IMR-90 (cell line): ENCODE data around the gene DNAJB5. TPM values are rescaled to one million over a fixed set of nuclear protein-coding genes. Genes with fewer than 3 reads are reported as not detected.

Source experiments
- ATAC-seq: fragments of 200-7000 bp; cut with Tn5 transposase; 2 replicates; pipeline ENCODE4 v1.9.1; 2020; ENCODE audit warnings: low read depth, mild to moderate bottlenecking, moderate library complexity
- BruUV-seq: library from RNA; stranded (reverse); fragments of 400-500 nt; replicated peaks from 2 replicates; lab custom pipeline; 2021; lab: Mats Ljungman, UMichigan
- CTCF ChIA-PET: fragments of 300-600 bp; formaldehyde crosslinking; extraction: SDS; loops from one replicate; lab custom pipeline; 2021; ENCODE audit warnings: antibody characterized with exemption; lab: Yijun Ruan, JAX
- POLR2A ChIA-PET: fragments of 300-600 bp; sonication (Branson Sonifier 250); formaldehyde crosslinking; loops from one replicate; lab custom pipeline; 2022; ENCODE audit warnings: antibody characterized with exemption; ENCODE audit not compliant: unreplicated experiment; lab: Charles Lee
- DNase-seq: peaks from one replicate; pipeline ENCODE4 v3.0.0; 2013
- H2AFZ ChIP-seq: replicated peaks from 2 replicates; pipeline ENCODE3; 2013; ENCODE audit warnings: low read length, mild to moderate bottlenecking; ENCODE audit not compliant: poor library complexity
- H2AK5ac ChIP-seq: 2 replicates; pipeline ENCODE4 v1.6.1; 2013; ENCODE audit warnings: low read depth, low read length, inconsistent platforms
- H2AK9ac ChIP-seq: replicated peaks from 2 replicates; pipeline ENCODE3; 2013; ENCODE audit warnings: mild to moderate bottlenecking, low read depth, low read length, moderate library complexity; ENCODE audit not compliant: poor library complexity
- H2BK120ac ChIP-seq: 2 replicates; pipeline ENCODE4 v1.6.1; 2013; ENCODE audit warnings: low read depth, low read length, inconsistent platforms
- H2BK15ac ChIP-seq: 3 replicates; pipeline ENCODE4 v1.6.1; 2013; ENCODE audit warnings: low read depth, low read length, inconsistent platforms
- H2BK20ac ChIP-seq: 2 replicates; pipeline ENCODE4 v1.6.1; 2013; ENCODE audit warnings: low read depth, mild to moderate bottlenecking, inconsistent platforms, low read length, moderate library complexity
- H2BK5ac ChIP-seq: 2 replicates; pipeline ENCODE4 v1.6.1; 2013; ENCODE audit warnings: mild to moderate bottlenecking, low read depth, low read length, inconsistent platforms; ENCODE audit not compliant: poor library complexity, severe bottlenecking
- H3K14ac ChIP-seq: replicated peaks from 2 replicates; pipeline ENCODE4 v1.6.1; 2013; ENCODE audit warnings: low read depth, low read length, inconsistent platforms
- H3K18ac ChIP-seq: 2 replicates; pipeline ENCODE4 v1.6.1; 2013; ENCODE audit warnings: low read depth, low read length, control low read depth
- H3K23ac ChIP-seq: 2 replicates; pipeline ENCODE4 v1.6.1; 2013; ENCODE audit warnings: low read depth, low read length, inconsistent platforms
- H3K27ac ChIP-seq: 2 replicates; pipeline ENCODE4 v1.5.1; 2013; ENCODE audit warnings: mild to moderate bottlenecking, control low read depth, low read length; ENCODE audit not compliant: insufficient read depth
- H3K27me3 ChIP-seq: 2 replicates; pipeline ENCODE4 v1.6.1; 2013; ENCODE audit warnings: low read length; ENCODE audit not compliant: control insufficient read depth, insufficient read depth
- H3K36me3 ChIP-seq: 2 replicates; pipeline ENCODE4 v1.6.1; 2013; ENCODE audit warnings: low read length, mixed read lengths; ENCODE audit not compliant: control insufficient read depth, insufficient read depth
- H3K4ac ChIP-seq: 2 replicates; pipeline ENCODE4 v1.6.1; 2013; ENCODE audit warnings: low read depth, low read length, inconsistent platforms
- H3K4me1 ChIP-seq: 2 replicates; pipeline ENCODE4 v1.6.1; 2013; ENCODE audit warnings: low read length, mixed read lengths; ENCODE audit not compliant: control insufficient read depth, insufficient read depth
- H3K4me2 ChIP-seq: 2 replicates; pipeline ENCODE4 v1.6.1; 2013; ENCODE audit warnings: low read depth, mild to moderate bottlenecking, control low read depth, low read length, moderate library complexity
- H3K4me3 ChIP-seq: 2 replicates; pipeline ENCODE4 v1.5.1; 2013; ENCODE audit warnings: low read depth, mild to moderate bottlenecking, control low read depth, low read length, moderate library complexity; ENCODE audit not compliant: insufficient read depth
- H3K56ac ChIP-seq: 2 replicates; pipeline ENCODE4 v1.6.1; 2013; ENCODE audit warnings: low read length, inconsistent platforms; ENCODE audit not compliant: insufficient read depth; ENCODE audit errors: extremely low read depth
- H3K79me1 ChIP-seq, 2 experiments: 2 replicates each; pipeline ENCODE4 v1.6.1; 2013; ENCODE audit warnings: low read length in 2 of 2, inconsistent platforms in 1 of 2, low read depth in 1 of 2
- H3K9ac ChIP-seq: 2 replicates; pipeline ENCODE4 v1.6.1; 2013; ENCODE audit warnings: low read depth, low read length, control low read depth
- H3K9me1 ChIP-seq: 2 replicates; pipeline ENCODE4 v1.6.1; 2013; ENCODE audit warnings: low read length, inconsistent platforms; ENCODE audit not compliant: insufficient read depth
- H3K9me3 ChIP-seq: 2 replicates; pipeline ENCODE4 v1.6.1; 2013; ENCODE audit warnings: low read length; ENCODE audit not compliant: control insufficient read depth, insufficient read depth
- H4K20me1 ChIP-seq: 2 replicates; pipeline ENCODE4 v1.6.1; 2013; ENCODE audit warnings: low read length, inconsistent platforms; ENCODE audit not compliant: insufficient read depth
- H4K5ac ChIP-seq: 2 replicates; pipeline ENCODE4 v1.6.1; 2013; ENCODE audit warnings: mild to moderate bottlenecking, low read depth, low read length, control low read depth
- H4K8ac ChIP-seq, 2 experiments: 2 replicates each; pipeline ENCODE4 v1.6.1; 2013; ENCODE audit warnings: low read depth in 2 of 2, low read length in 2 of 2, control low read depth in 1 of 2, inconsistent platforms in 1 of 2
- H4K91ac ChIP-seq: 2 replicates; pipeline ENCODE4 v1.6.1; 2013; ENCODE audit warnings: low read depth, low read length, inconsistent platforms; ENCODE audit not compliant: insufficient read depth
- BHLHE40 ChIP-seq: fragments of 150-350 bp; IDR thresholded peaks from 2 replicates; pipeline ENCODE4 v1.6.1; 2016; ENCODE audit warnings: mild to moderate bottlenecking, low read depth, low read length
- CEBPB ChIP-seq: IDR thresholded peaks from 2 replicates; pipeline ENCODE4 v1.6.1; 2012; ENCODE audit warnings: low read depth, low read length, improper control_type of control experiment
- CHD1 ChIP-seq: IDR thresholded peaks from 2 replicates; pipeline ENCODE4 v1.6.1; 2012; ENCODE audit warnings: low read depth, low read length, improper control_type of control experiment
- FOS ChIP-seq: fragments of 150-350 bp; IDR thresholded peaks from 2 replicates; pipeline ENCODE4 v1.6.1; 2016; ENCODE audit warnings: low read depth, low read length
- MAFK ChIP-seq: IDR thresholded peaks from 2 replicates; pipeline ENCODE4 v1.6.1; 2012; ENCODE audit warnings: low read depth, low read length, improper control_type of control experiment
- MAZ ChIP-seq: IDR thresholded peaks from 2 replicates; pipeline ENCODE4 v1.6.1; 2012; ENCODE audit warnings: low read depth, mild to moderate bottlenecking, low read length, improper control_type of control experiment, moderate library complexity, borderline replicate concordance
- MXI1 ChIP-seq: IDR thresholded peaks from 2 replicates; pipeline ENCODE4 v1.6.1; 2012; ENCODE audit warnings: low read depth, mild to moderate bottlenecking, low read length, moderate library complexity, borderline replicate concordance
- NFE2L2 ChIP-seq: fragments of 150-350 bp; IDR thresholded peaks from 2 replicates; pipeline ENCODE4 v1.6.1; 2016; ENCODE audit warnings: low read depth, mild to moderate bottlenecking, low read length
- POLR2A ChIP-seq: IDR thresholded peaks from 2 replicates; pipeline ENCODE4 v1.6.1; 2012; ENCODE audit warnings: mild to moderate bottlenecking, low read depth, low read length
- RAD21 ChIP-seq: IDR thresholded peaks from 2 replicates; pipeline ENCODE4 v1.6.1; 2012; ENCODE audit warnings: low read length, improper control_type of control experiment
- RCOR1 ChIP-seq: IDR thresholded peaks from 2 replicates; pipeline ENCODE4 v1.6.1; 2012; ENCODE audit warnings: mild to moderate bottlenecking, low read length, improper control_type of control experiment; ENCODE audit not compliant: insufficient replicate concordance
- RFX5 ChIP-seq: IDR thresholded peaks from 2 replicates; pipeline ENCODE4 v1.8.0; 2012; ENCODE audit warnings: low read depth, mild to moderate bottlenecking, low read length, moderate library complexity
- SMC3 ChIP-seq: fragments of 150-350 bp; IDR thresholded peaks from 2 replicates; pipeline ENCODE4 v1.6.1; 2016; ENCODE audit warnings: low read depth, mild to moderate bottlenecking, antibody characterized with exemption, low read length, moderate library complexity
- USF2 ChIP-seq: fragments of 150-350 bp; IDR thresholded peaks from 2 replicates; pipeline ENCODE4 v1.6.1; 2017; ENCODE audit warnings: mild to moderate bottlenecking, antibody characterized with exemption, low read length, low read depth
- WGBS, 2 experiments: methylation state at CpG; one replicate each; pipeline versions ENCODE4 v1.1.5 to v1.1.7; 2013; ENCODE audit warnings: missing lambda C conversion rate in 2 of 2; ENCODE audit not compliant: insufficient read length in 1 of 2; ENCODE audit errors: extremely low coverage in 2 of 2; 5-methylcytosine and 5-hydroxymethylcytosine counted together
- dilution Hi-C: fragments of 300-500 bp; cut with HindIII; formaldehyde crosslinking; loops from one replicate; pipeline ENCODE4 v1.14.3; 2018; ENCODE audit warnings: low sequenced_read_pairs; ENCODE audit not compliant: unreplicated experiment
- in situ Hi-C: fragments of 300-500 bp; cut with MboI; formaldehyde crosslinking; loops from 3 replicates; pipeline ENCODE4 v1.14.3; 2019; ENCODE audit warnings: low sequenced_read_pairs, inconsistent platforms, mixed read lengths
- intact Hi-C: fragments of 100-400 bp; cut with micrococcal nuclease; formaldehyde crosslinking; loops from 2 replicates; pipeline ENCODE4 v1.10.0; 2022
- polyA plus RNA-seq, 3 experiments: library from polyadenylated mRNA; depleted of rRNA; stranded (reverse); fragments of >200 nt; gene quantifications; 2 replicates each; pipeline ENCODE4 v1.2.3, GENCODE V29; 2012; ENCODE audit warnings: low replicate concordance in 1 of 3
- total RNA-seq: library from RNA; depleted of rRNA; stranded (reverse); fragments of >200 nt; gene quantifications from 2 replicates; pipeline ENCODE4 v1.2.3, GENCODE V29; 2012
- TF ChIP-seq, protein P1 (sequence below): conservative IDR thresholded peaks from 2 replicates; pipeline ENCODE4 v1.5.1; 2012; ENCODE audit warnings: mild to moderate bottlenecking, low read depth, low read length, improper control_type of control experiment
- TF ChIP-seq, protein P2 (sequence below): fragments of 150-350 bp; IDR thresholded peaks from 2 replicates; pipeline ENCODE4 v1.6.1; 2016; ENCODE audit warnings: low read depth, mild to moderate bottlenecking, low read length, moderate library complexity, borderline replicate concordance

DNAJB5 gene
- total and polyA plus RNA-seq, 2 of the 4 experiments (the other 2 are of a cell fraction), result 11.4 to 14.9 TPM

DNA sequence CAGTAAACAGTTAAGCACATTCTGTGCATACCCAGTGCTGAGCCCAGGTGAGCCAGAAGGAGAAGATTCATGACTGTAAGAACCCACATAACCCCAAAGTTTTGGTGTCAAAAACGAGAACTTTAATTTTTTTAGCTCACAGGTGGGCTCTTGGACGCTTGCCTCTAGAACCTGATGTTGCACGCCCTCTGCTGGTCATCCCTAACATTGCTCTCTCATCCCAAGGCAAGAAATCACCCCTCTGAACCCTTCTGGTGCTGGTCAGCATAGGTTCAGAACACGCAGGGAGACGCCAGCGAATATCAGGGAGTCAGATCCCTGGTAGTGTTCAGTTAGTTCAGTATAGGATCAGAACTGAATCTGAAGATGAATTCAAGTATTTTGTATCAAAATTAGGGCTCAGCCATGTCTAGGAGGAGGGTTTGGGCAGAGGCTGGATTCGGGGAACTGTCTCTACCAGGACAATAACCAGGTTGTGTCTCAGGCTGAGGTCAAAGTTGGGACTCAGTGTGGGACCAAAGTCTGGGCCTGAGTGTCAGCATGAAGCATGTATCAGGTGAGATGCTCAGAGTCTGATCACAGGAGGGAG lies 4.1 kb upstream of the DNAJB5 start:
- no TSS peak for BruUV-seq
- Histone ChIP-seq H4K5ac (no peak overlapping the region), H2BK5ac (no peak overlapping the region), H3K36me3 (no peaks in the 10 kb centered on the region), H3K18ac (no peak overlapping the region), H4K20me1 (no peaks in the 10 kb centered on the region), H2AK5ac (no peak overlapping the region), H3K9ac (no peak overlapping the region), H3K4me1 (peaks cover 3% of the 10 kb centered on the region), H3K4me2 (no peak overlapping the region), H4K91ac (no peak overlapping the region), H3K9me1 (peaks cover 7% of the 10 kb centered on the region; the same call in 1 of the 2 replicates), H2BK20ac (no peak overlapping the region), H3K79me1 (peaks cover 0 to 7% of the 10 kb centered on the region in 2 experiments; a peak in 2 of 4 replicates), H3K9me3 (no peaks in the 10 kb centered on the region), H3K14ac (no peak overlapping the region), H4K8ac (no peak overlapping the region), H3K4me3 (no peak overlapping the region), H2BK120ac (no peak overlapping the region), H3K27ac (no peak overlapping the region), H3K23ac (no peak overlapping the region), H2AFZ (no peak overlapping the region), H3K4ac (no peak overlapping the region), H2BK15ac (no peak overlapping the region), H3K27me3 (peaks cover 15% of the 10 kb centered on the region), H3K56ac (no peak overlapping the region), H2AK9ac (no peak overlapping the region)
- no peak for TF ChIP-seq CHD1
- no peak for TF ChIP-seq MXI1
- TF ChIP-seq RFX5, result no peak
- no peak for TF ChIP-seq BHLHE40
- no peak for TF ChIP-seq RCOR1
- TF ChIP-seq CEBPB, result no peak
- TF ChIP-seq, protein P1, sequence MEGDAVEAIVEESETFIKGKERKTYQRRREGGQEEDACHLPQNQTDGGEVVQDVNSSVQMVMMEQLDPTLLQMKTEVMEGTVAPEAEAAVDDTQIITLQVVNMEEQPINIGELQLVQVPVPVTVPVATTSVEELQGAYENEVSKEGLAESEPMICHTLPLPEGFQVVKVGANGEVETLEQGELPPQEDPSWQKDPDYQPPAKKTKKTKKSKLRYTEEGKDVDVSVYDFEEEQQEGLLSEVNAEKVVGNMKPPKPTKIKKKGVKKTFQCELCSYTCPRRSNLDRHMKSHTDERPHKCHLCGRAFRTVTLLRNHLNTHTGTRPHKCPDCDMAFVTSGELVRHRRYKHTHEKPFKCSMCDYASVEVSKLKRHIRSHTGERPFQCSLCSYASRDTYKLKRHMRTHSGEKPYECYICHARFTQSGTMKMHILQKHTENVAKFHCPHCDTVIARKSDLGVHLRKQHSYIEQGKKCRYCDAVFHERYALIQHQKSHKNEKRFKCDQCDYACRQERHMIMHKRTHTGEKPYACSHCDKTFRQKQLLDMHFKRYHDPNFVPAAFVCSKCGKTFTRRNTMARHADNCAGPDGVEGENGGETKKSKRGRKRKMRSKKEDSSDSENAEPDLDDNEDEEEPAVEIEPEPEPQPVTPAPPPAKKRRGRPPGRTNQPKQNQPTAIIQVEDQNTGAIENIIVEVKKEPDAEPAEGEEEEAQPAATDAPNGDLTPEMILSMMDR, result peak; percentile 74
- TF ChIP-seq MAFK, result no peak
- TF ChIP-seq MAZ, result no peak
- peak; percentile 73 for TF ChIP-seq SMC3
- TF ChIP-seq, protein P2, sequence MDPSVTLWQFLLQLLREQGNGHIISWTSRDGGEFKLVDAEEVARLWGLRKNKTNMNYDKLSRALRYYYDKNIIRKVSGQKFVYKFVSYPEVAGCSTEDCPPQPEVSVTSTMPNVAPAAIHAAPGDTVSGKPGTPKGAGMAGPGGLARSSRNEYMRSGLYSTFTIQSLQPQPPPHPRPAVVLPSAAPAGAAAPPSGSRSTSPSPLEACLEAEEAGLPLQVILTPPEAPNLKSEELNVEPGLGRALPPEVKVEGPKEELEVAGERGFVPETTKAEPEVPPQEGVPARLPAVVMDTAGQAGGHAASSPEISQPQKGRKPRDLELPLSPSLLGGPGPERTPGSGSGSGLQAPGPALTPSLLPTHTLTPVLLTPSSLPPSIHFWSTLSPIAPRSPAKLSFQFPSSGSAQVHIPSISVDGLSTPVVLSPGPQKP, result no peak
- no peak for TF ChIP-seq USF2
- TF ChIP-seq FOS, result no peak
- TF ChIP-seq POLR2A, result no peak
- TF ChIP-seq NFE2L2, result no peak
- TF ChIP-seq RAD21, result peak; percentile 66
- in situ Hi-C loops, result loop anchor here (5.0 kb wide), 1 partner anchor 78 kb away; no protein-coding TSS in a partner anchor
- intact Hi-C loops, result loop anchor here (1.0 to 5.0 kb wide), 2 partner anchors 86 to 492 kb away; no protein-coding TSS in a partner anchor
- POLR2A ChIA-PET, result no interaction called here
- ATAC-seq, result no peak
- dilution Hi-C loops, result no loop called here
- DNase-seq, result peak; percentile 63
- CTCF ChIA-PET, result interaction anchor here (0.7 to 1.7 kb wide), 4 partner anchors 56 to 87 kb away, joined by 3 to 13 read pairs (median 4); partner anchors contain the start of gene VCP
- no CpG with 5 or more reads among the region's 7 CpGs for WGBS, 2 experiments
